ENCODE results near the gene UVRAG.

Gene UVRAG

DNA sequence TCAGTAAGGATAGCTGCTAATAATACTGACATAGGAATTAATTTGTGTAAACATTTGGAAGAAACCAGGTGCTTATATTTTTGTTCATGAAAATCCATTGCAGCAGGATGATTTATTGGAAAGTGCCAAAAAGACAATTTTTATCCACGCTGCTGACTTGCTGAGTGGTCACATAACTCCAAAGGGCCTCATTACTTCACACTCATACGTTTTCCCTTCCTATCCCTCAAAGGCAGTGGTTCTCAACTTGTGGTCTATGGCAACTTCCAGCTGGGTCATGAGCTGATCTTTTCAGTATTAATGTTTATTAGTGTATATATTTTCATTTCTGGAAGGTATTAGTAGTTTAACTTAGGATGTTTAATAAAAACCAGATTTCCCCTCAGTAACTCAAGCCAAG is 178.1 kb downstream of the UVRAG start:
- H3K36me3 ChIP-seq (ENCODE audit: control insufficient read depth, insufficient read depth, low read length) = no peaks in the 10 kb centered on the region
- H3K9ac ChIP-seq (ENCODE audit: low read depth, low read length) = no peak overlapping the region
- no peaks in the 10 kb centered on the region for H3K27me3 ChIP-seq (ENCODE audit: control insufficient read depth, insufficient read depth, low read length)
- no peaks in the 10 kb centered on the region for H3K4me1 ChIP-seq (ENCODE audit: control insufficient read depth, insufficient read depth, low read length)
- no peak overlapping the region for H3K4me3 ChIP-seq (ENCODE audit: low read depth, low read length)
- H3K9me3 ChIP-seq (ENCODE audit: control insufficient read depth, insufficient read depth, low read length) = no peaks in the 10 kb centered on the region

DNA sequence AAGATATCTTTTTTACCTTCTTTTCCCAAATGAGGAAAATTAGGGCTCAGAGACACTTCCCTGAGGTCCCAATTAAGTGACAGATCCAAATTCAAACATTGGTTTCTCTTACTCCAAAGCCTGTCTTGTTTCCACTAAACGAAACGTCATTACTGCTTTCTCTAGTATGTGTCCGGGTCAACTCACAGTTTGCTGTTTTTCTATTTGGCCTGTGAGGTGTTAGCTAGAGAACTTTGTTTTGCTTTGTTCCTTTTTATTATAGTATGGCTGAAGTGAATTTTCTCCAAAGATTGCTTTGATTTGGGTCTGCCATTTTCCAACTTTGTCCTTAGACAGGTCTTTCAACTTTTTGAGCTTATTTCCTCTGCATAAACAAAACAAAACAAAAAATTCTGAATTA is 179.6 kb downstream of the UVRAG start:
- no peaks in the 10 kb centered on the region for H3K27me3 ChIP-seq (ENCODE audit: control insufficient read depth, insufficient read depth, low read length)
- H3K4me1 ChIP-seq (ENCODE audit: control insufficient read depth, insufficient read depth, low read length) = no peaks in the 10 kb centered on the region
- no peaks in the 10 kb centered on the region for H3K9me3 ChIP-seq (ENCODE audit: control insufficient read depth, insufficient read depth, low read length)
- no peaks in the 10 kb centered on the region for H3K36me3 ChIP-seq (ENCODE audit: control insufficient read depth, insufficient read depth, low read length)
- no peak overlapping the region for H3K4me3 ChIP-seq (ENCODE audit: low read depth, low read length)
- no peak overlapping the region for H3K9ac ChIP-seq (ENCODE audit: low read depth, low read length)

DNA sequence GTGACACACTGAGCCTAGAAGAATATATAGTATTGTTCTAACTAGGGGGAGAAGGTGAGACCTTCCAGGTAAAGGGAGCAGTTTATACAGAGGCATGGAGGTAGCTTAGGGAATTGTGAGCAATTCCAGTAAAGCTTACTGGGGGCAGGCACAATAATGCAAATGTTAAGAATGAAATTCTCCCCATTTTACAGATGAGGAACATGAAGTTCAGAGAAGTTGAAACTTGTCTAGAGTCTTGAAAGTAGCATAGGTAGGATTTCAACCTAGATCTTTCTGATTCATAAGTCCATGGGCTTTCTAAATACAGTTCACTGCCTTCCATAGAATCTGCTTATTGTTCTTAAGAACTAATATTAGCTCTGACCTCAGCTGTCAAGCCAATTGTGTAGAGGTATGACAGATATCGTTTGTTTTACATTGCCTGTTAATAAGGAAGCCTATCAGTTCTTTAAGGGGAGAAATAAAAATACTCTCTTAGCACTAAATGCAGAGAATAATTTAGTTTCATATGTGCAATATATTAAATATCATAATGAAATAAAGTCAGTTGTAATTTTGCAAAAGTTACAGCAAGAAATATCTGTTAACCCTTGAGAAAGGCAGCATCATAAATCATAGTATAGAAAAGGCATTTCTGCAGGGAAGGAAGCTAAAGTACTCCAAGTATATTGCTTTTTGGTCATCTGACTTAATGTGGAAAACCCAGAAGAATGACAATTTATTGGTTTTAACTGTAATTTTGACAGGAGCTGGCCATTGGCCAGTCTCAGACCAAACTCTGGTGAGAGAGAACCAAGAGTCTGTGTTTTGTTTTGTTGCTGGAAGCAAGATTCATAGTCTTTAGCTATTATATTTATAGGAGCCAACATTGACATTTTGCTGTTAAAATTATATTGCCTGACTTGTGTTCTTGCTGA is 181.8 kb downstream of the UVRAG start:
- no peaks in the 10 kb centered on the region for H3K9me3 ChIP-seq (ENCODE audit: control insufficient read depth, insufficient read depth, low read length)
- no peak overlapping the region for H3K4me3 ChIP-seq (ENCODE audit: low read depth, low read length)
- no peaks in the 10 kb centered on the region for H3K4me1 ChIP-seq (ENCODE audit: control insufficient read depth, insufficient read depth, low read length)
- no peaks in the 10 kb centered on the region for H3K27me3 ChIP-seq (ENCODE audit: control insufficient read depth, insufficient read depth, low read length)
- H3K36me3 ChIP-seq (ENCODE audit: control insufficient read depth, insufficient read depth, low read length) = no peaks in the 10 kb centered on the region
- no peak overlapping the region for H3K9ac ChIP-seq (ENCODE audit: low read depth, low read length)

- H3K36me3 ChIP-seq (ENCODE audit: control insufficient read depth, insufficient read depth, low read length) = no peaks in the 10 kb centered on the region
These were observed 189.4 kb downstream of the UVRAG start for GRCh38 chr11:76004400-76004799.

GRCh38 chr11:76005756-76006155 is 190.7 kb downstream of the UVRAG start:
- Histone ChIP-seq H3K4me1 (ENCODE audit: control insufficient read depth, insufficient read depth, low read length) (no peaks in the 10 kb centered on the region), H3K9me3 (ENCODE audit: control insufficient read depth, insufficient read depth, low read length) (no peaks in the 10 kb centered on the region), H3K9ac (ENCODE audit: low read depth, low read length) (no peak overlapping the region), H3K36me3 (ENCODE audit: control insufficient read depth, insufficient read depth, low read length) (no peaks in the 10 kb centered on the region), H3K27me3 (ENCODE audit: control insufficient read depth, insufficient read depth, low read length) (no peaks in the 10 kb centered on the region), H3K4me3 (ENCODE audit: low read depth, low read length) (no peak overlapping the region)

More at GRCh38 chr11:76004400-76004799, 189.4 kb downstream of the UVRAG start:
- H3K9ac ChIP-seq (ENCODE audit: low read depth, low read length) = no peak overlapping the region
- H3K27me3 ChIP-seq (ENCODE audit: control insufficient read depth, insufficient read depth, low read length) = no peaks in the 10 kb centered on the region
- H3K4me3 ChIP-seq (ENCODE audit: low read depth, low read length) = no peak overlapping the region
- no peaks in the 10 kb centered on the region for H3K9me3 ChIP-seq (ENCODE audit: control insufficient read depth, insufficient read depth, low read length)
- H3K4me1 ChIP-seq (ENCODE audit: control insufficient read depth, insufficient read depth, low read length) = no peaks in the 10 kb centered on the region

DNA sequence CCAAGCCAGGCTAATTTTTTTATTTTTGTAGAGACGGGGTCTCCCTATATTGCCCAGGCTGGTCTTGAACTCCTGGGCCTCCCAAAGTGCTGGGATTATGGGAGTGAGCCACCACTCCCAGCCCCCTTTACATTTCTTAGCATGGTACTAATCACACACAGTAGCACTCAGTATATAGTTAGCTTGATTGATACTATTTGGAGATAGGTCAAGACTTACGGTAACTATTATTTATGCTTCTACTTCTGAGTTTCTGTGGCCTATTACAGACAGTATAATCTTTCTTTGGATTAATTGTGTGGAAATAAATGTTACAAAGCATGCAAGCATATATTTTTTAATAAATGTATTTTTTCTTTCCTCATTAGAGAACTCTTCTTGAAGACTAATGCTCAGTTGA is 192.2 kb downstream of the UVRAG start:
- no peaks in the 10 kb centered on the region for H3K27me3 ChIP-seq (ENCODE audit: control insufficient read depth, insufficient read depth, low read length)
- H3K9me3 ChIP-seq (ENCODE audit: control insufficient read depth, insufficient read depth, low read length) = no peaks in the 10 kb centered on the region
- H3K4me1 ChIP-seq (ENCODE audit: control insufficient read depth, insufficient read depth, low read length) = no peaks in the 10 kb centered on the region
- H3K36me3 ChIP-seq (ENCODE audit: control insufficient read depth, insufficient read depth, low read length) = no peaks in the 10 kb centered on the region
- no peak overlapping the region for H3K9ac ChIP-seq (ENCODE audit: low read depth, low read length)
- H3K4me3 ChIP-seq (ENCODE audit: low read depth, low read length) = no peak overlapping the region

DNA sequence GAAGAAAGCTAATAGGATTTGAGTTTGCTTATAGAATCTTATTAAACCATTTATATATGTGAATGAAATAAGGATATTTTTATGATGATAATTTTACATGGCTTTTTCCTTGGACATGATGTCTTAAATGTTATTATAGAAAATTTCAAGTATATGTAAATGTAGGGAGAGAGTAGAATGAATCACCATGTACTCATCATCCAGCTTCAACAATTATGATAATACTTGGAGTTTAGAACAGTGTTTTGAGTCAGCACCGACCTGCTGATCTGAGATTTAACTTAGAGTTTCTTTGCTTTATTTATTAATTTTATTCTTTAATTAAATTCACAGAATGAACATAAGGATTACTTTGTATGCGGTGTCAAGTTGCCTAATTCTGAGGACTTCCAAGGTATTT is 193.5 kb downstream of the UVRAG start:
- H3K27me3 ChIP-seq (ENCODE audit: control insufficient read depth, insufficient read depth, low read length) = no peaks in the 10 kb centered on the region
- no peaks in the 10 kb centered on the region for H3K9me3 ChIP-seq (ENCODE audit: control insufficient read depth, insufficient read depth, low read length)
- no peak overlapping the region for H3K9ac ChIP-seq (ENCODE audit: low read depth, low read length)
- no peak overlapping the region for H3K4me3 ChIP-seq (ENCODE audit: low read depth, low read length)
- H3K36me3 ChIP-seq (ENCODE audit: control insufficient read depth, insufficient read depth, low read length) = no peaks in the 10 kb centered on the region
- no peaks in the 10 kb centered on the region for H3K4me1 ChIP-seq (ENCODE audit: control insufficient read depth, insufficient read depth, low read length)

DNA sequence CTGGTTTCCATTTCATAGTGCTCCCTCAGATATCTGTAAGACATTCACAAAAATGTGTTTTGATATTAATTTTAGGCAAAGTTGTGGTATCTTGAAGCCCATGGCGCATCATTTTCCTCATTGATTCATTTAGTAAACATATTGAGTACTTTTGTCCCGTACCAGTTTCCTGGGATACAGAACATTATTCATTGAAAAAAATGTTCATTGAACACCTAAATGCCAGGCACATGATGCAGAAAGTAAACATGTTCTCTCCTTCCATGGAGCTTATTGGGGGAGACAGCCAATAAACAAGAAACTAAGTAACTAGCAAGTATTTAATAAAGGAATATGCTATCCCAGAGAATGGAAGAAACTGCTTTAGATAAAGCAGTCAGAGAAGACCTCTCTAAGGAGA is 195.0 kb downstream of the UVRAG start:
- Histone ChIP-seq H3K27me3 (ENCODE audit: control insufficient read depth, insufficient read depth, low read length) (no peaks in the 10 kb centered on the region), H3K4me3 (ENCODE audit: low read depth, low read length) (no peak overlapping the region), H3K36me3 (ENCODE audit: control insufficient read depth, insufficient read depth, low read length) (no peaks in the 10 kb centered on the region), H3K4me1 (ENCODE audit: control insufficient read depth, insufficient read depth, low read length) (no peaks in the 10 kb centered on the region), H3K9me3 (ENCODE audit: control insufficient read depth, insufficient read depth, low read length) (no peaks in the 10 kb centered on the region), H3K9ac (ENCODE audit: low read depth, low read length) (no peak overlapping the region)

- H3K4me3 ChIP-seq (ENCODE audit: low read depth, low read length) = no peak overlapping the region
- H3K4me1 ChIP-seq (ENCODE audit: control insufficient read depth, insufficient read depth, low read length) = no peaks in the 10 kb centered on the region
- no peak overlapping the region for H3K9ac ChIP-seq (ENCODE audit: low read depth, low read length)
- no peaks in the 10 kb centered on the region for H3K36me3 ChIP-seq (ENCODE audit: control insufficient read depth, insufficient read depth, low read length)
- no peaks in the 10 kb centered on the region for H3K27me3 ChIP-seq (ENCODE audit: control insufficient read depth, insufficient read depth, low read length)
- no peaks in the 10 kb centered on the region for H3K9me3 ChIP-seq (ENCODE audit: control insufficient read depth, insufficient read depth, low read length)
These were observed 198.5 kb downstream of the UVRAG start for GRCh38 chr11:76013526-76013925.

DNA sequence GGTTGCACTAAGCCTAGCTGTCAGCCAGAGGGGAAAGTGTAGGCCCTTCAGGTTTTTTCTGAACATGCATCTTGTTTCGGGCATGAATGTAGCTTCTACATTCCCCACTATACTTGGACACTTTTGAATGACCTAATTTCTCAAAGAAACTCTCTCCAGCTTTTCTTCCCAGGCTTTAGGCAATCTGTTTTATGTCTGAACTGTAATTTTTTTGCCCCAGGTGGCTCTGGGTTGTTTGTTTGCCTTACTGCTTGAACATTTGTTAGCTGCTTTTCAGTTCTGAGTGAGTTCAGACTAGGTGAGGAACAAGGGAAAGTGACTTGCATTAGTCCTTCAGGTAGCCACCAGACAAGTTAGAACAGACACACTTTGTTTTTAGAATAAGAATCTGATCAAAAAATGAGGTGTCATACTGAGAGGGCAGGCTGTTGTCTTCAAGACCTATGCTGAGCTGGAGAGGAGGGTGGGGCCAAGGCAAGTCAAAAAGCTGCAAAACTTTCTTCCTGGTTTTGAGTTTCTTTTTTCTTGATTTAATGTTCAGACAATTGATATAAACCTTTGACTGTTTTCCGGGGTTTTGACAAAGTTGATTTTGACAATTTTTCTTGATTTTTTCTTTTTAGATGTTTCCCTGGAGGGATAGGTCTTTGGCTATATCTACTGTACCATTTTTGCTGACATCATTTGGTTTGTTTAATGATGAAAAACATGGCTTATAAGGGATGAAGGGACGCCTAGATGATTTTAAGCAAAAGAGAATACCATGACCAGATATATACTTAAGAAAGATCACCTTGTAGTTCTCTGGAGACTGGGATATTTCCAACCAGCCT is 208.4 kb downstream of the UVRAG start:
- Histone ChIP-seq H3K27me3 (ENCODE audit: control insufficient read depth, insufficient read depth, low read length) (no peaks in the 10 kb centered on the region), H3K4me3 (ENCODE audit: low read depth, low read length) (no peak overlapping the region), H3K36me3 (ENCODE audit: control insufficient read depth, insufficient read depth, low read length) (no peaks in the 10 kb centered on the region), H3K9ac (ENCODE audit: low read depth, low read length) (no peak overlapping the region), H3K9me3 (ENCODE audit: control insufficient read depth, insufficient read depth, low read length) (no peaks in the 10 kb centered on the region), H3K4me1 (ENCODE audit: control insufficient read depth, insufficient read depth, low read length) (no peaks in the 10 kb centered on the region)

DNA sequence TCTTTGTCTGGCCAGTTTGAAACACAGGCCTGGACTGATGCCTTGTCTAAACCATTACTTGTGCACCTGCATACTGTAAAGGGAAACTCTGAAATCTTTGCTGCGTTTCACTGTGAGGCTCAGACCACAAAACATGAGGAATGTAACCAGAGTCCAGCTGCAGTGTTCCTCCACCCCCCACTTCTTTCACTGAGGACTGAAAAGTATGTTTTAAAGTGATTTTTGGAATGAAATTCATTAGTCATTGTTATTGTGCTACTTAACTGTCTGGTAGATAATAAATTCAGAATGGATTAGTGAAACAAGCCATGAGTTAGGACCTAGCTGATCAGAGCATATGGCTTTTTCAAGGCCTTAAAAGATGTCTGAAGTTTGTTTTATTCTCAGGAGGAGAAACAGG is 210.1 kb downstream of the UVRAG start:
- no peaks in the 10 kb centered on the region for H3K36me3 ChIP-seq (ENCODE audit: control insufficient read depth, insufficient read depth, low read length)
- no peaks in the 10 kb centered on the region for H3K4me1 ChIP-seq (ENCODE audit: control insufficient read depth, insufficient read depth, low read length)
- no peaks in the 10 kb centered on the region for H3K27me3 ChIP-seq (ENCODE audit: control insufficient read depth, insufficient read depth, low read length)
- H3K4me3 ChIP-seq (ENCODE audit: low read depth, low read length) = no peak overlapping the region
- H3K9ac ChIP-seq (ENCODE audit: low read depth, low read length) = no peak overlapping the region
- H3K9me3 ChIP-seq (ENCODE audit: control insufficient read depth, insufficient read depth, low read length) = no peaks in the 10 kb centered on the region

GRCh38 chr11:76025817-76026216 is 210.8 kb downstream of the UVRAG start:
- no peaks in the 10 kb centered on the region for H3K27me3 ChIP-seq (ENCODE audit: control insufficient read depth, insufficient read depth, low read length)
- no peaks in the 10 kb centered on the region for H3K9me3 ChIP-seq (ENCODE audit: control insufficient read depth, insufficient read depth, low read length)
- no peak overlapping the region for H3K4me3 ChIP-seq (ENCODE audit: low read depth, low read length)
- peaks cover 1% of the 10 kb centered on the region for H3K4me1 ChIP-seq (ENCODE audit: control insufficient read depth, insufficient read depth, low read length)
- no peak overlapping the region for H3K9ac ChIP-seq (ENCODE audit: low read depth, low read length)
- no peaks in the 10 kb centered on the region for H3K36me3 ChIP-seq (ENCODE audit: control insufficient read depth, insufficient read depth, low read length)
